Measurements from ENCODE around the gene GALNTL6. TPM values are rescaled to one million over a fixed set of nuclear protein-coding genes. Genes with fewer than 3 reads are reported as not detected.

The GALNTL6 gene
- total RNA-seq, 1 donor from 2014 or later = 0.34 TPM

DNA sequence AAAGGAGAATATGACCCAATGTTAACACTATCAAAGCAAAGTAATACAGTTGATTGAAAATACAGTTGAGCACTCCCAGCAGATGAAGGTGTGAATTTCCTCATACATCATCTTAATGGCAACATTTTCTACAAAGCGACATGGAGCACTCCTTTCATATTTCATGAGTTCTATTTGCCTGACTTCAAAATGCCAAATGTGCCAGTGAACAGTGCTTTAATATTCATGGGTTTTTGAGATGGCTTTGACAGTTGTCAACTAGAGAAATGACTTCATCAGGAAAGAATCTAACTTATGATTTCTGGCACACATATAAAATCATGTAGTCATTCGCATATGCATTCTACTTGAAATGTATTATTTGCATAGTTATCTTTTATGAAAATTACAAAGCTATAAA, 222.4 kb downstream of the GALNTL6 start:
- Mint-ChIP-seq H3K9me3 (ENCODE audit: unreplicated experiment) (no peaks in the 10 kb centered on the region), H3K27ac (ENCODE audit: unreplicated experiment) (no peak overlapping the region), H3K36me3 (ENCODE audit: unreplicated experiment) (no peaks in the 10 kb centered on the region), H3K27me3 (ENCODE audit: unreplicated experiment) (no peaks in the 10 kb centered on the region), H3K4me1 (ENCODE audit: low read depth, unreplicated experiment) (peaks cover 10% of the 10 kb centered on the region), H3K4me3 (ENCODE audit: unreplicated experiment) (no peak overlapping the region)
- DNase-seq = no peak
- TF ChIP-seq, protein P1, sequence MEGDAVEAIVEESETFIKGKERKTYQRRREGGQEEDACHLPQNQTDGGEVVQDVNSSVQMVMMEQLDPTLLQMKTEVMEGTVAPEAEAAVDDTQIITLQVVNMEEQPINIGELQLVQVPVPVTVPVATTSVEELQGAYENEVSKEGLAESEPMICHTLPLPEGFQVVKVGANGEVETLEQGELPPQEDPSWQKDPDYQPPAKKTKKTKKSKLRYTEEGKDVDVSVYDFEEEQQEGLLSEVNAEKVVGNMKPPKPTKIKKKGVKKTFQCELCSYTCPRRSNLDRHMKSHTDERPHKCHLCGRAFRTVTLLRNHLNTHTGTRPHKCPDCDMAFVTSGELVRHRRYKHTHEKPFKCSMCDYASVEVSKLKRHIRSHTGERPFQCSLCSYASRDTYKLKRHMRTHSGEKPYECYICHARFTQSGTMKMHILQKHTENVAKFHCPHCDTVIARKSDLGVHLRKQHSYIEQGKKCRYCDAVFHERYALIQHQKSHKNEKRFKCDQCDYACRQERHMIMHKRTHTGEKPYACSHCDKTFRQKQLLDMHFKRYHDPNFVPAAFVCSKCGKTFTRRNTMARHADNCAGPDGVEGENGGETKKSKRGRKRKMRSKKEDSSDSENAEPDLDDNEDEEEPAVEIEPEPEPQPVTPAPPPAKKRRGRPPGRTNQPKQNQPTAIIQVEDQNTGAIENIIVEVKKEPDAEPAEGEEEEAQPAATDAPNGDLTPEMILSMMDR (IDR thresholded peaks at IDR 0.05; ENCODE audit: partially characterized antibody, unreplicated experiment) = no peak

DNA sequence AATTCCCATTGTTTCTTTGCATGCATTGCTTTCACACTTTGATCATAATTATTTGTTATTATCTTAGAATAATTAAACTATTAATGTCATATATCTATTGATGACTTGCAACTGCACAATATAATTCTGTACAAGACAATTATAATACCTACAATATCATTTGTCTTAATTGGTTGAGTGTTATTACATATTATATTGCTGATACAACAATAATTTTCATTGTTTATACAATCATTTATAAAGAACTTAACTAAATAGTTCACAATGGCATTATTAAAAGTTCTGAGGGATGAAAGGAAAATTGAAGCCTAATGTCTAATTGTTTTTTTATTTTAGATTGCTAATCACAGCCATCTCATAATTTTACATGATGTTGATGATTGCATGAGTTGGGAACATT, 227.6 kb downstream of the GALNTL6 start:
- no peak for DNase-seq
- H3K27me3 Mint-ChIP-seq (ENCODE audit: unreplicated experiment) = no peaks in the 10 kb centered on the region
- H3K27ac Mint-ChIP-seq (ENCODE audit: unreplicated experiment) = no peak overlapping the region
- no peaks in the 10 kb centered on the region for H3K36me3 Mint-ChIP-seq (ENCODE audit: unreplicated experiment)
- TF ChIP-seq, protein P1 (IDR thresholded peaks at IDR 0.05; ENCODE audit: partially characterized antibody, unreplicated experiment) = no peak
- H3K4me3 Mint-ChIP-seq (ENCODE audit: unreplicated experiment) = no peak overlapping the region
- no peaks in the 10 kb centered on the region for H3K9me3 Mint-ChIP-seq (ENCODE audit: unreplicated experiment)
- H3K4me1 Mint-ChIP-seq (ENCODE audit: low read depth, unreplicated experiment) = peaks cover 10% of the 10 kb centered on the region

DNA sequence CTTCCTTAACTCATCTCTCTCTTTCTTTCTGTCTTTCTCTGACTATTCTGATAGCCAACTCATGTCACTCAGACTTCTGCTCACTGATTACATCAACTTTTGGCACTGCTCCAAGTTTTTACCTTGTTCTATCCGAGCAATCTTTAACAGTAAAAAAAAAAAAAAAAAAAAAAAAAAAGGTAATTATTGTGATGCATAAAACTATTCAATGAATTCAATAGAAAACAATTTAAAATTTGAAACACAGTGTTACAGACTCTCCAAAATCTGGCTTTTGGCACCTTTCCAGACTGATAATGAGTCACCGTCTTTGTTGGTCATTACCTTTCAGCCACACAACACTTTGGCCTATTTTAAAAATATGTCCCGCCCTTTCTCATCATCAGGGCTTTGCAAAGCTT, 229.5 kb downstream of the GALNTL6 start:
- Mint-ChIP-seq H3K27me3 (ENCODE audit: unreplicated experiment) (no peaks in the 10 kb centered on the region), H3K27ac (ENCODE audit: unreplicated experiment) (no peak overlapping the region), H3K4me3 (ENCODE audit: unreplicated experiment) (no peak overlapping the region), H3K9me3 (ENCODE audit: unreplicated experiment) (no peaks in the 10 kb centered on the region), H3K4me1 (ENCODE audit: low read depth, unreplicated experiment) (peaks cover 6% of the 10 kb centered on the region), H3K36me3 (ENCODE audit: unreplicated experiment) (no peaks in the 10 kb centered on the region)
- TF ChIP-seq, protein P1 (IDR thresholded peaks at IDR 0.05; ENCODE audit: partially characterized antibody, unreplicated experiment) = no peak
- no peak for DNase-seq

DNA sequence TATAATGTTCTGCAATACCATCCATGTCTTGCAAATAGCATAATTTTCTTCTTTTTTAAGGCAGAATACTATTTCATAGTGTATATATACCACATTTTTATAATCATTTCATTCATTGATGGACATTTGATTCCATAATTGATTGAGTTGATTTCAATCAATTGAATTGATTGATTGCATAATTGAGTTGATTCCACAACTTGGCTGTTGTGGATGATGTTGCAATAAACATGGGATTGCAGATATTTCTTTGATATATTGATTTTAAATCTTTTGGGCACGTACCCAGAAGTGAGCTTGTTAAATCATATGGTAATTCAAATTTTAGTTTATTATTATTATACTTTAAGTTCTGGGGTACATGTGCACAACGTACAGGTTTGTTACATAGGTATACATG, 232.8 kb downstream of the GALNTL6 start:
- H3K36me3 Mint-ChIP-seq (ENCODE audit: unreplicated experiment) = no peaks in the 10 kb centered on the region
- no peaks in the 10 kb centered on the region for H3K27me3 Mint-ChIP-seq (ENCODE audit: unreplicated experiment)
- H3K9me3 Mint-ChIP-seq (ENCODE audit: unreplicated experiment) = no peaks in the 10 kb centered on the region
- no peaks in the 10 kb centered on the region for H3K4me1 Mint-ChIP-seq (ENCODE audit: low read depth, unreplicated experiment)
- H3K4me3 Mint-ChIP-seq (ENCODE audit: unreplicated experiment) = no peak overlapping the region
- DNase-seq = no peak
- no peak overlapping the region for H3K27ac Mint-ChIP-seq (ENCODE audit: unreplicated experiment)
- TF ChIP-seq, protein P1 (IDR thresholded peaks at IDR 0.05; ENCODE audit: partially characterized antibody, unreplicated experiment) = no peak

DNA sequence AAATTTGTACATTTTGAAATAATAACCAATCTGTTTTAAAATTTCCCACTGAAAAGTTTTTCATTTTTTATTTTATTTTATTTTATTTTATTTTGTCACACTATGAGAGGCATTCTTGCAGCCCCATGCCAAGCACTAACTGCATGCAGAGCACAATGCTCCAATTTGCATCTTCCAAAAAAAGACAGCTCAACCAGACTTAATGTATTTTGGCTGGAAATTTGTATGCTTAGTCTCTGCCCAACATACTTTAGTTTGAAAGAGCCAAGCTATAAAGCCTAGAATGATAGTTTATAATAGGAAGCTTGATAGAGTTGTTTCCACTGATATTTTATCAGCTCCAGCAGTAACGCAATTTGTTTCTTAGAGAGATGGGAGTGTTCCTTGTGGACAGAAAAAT, 235.5 kb downstream of the GALNTL6 start:
- Mint-ChIP-seq H3K27me3 (ENCODE audit: unreplicated experiment) (no peaks in the 10 kb centered on the region), H3K27ac (ENCODE audit: unreplicated experiment) (no peak overlapping the region), H3K4me1 (ENCODE audit: low read depth, unreplicated experiment) (no peaks in the 10 kb centered on the region), H3K36me3 (ENCODE audit: unreplicated experiment) (no peaks in the 10 kb centered on the region), H3K4me3 (ENCODE audit: unreplicated experiment) (no peak overlapping the region), H3K9me3 (ENCODE audit: unreplicated experiment) (no peaks in the 10 kb centered on the region)
- DNase-seq = no peak
- TF ChIP-seq, protein P1 (IDR thresholded peaks at IDR 0.05; ENCODE audit: partially characterized antibody, unreplicated experiment) = no peak

Measured in glutamatergic neuron (in vitro differentiated cells).